ENCODE measurements around the gene ELP4.

Gene ELP4

GRCh38 chr11:31824879-31825837 lies 315.6 kb downstream of the ELP4 start:
- no peak for DNase-seq (ENCODE audit: low spot score)

- no peak for DNase-seq (ENCODE audit: low spot score)
Observed at GRCh38 chr11:31825838-31826484, 316.4 kb downstream of the ELP4 start.

GRCh38 chr11:31826536-31827438 lies 317.2 kb downstream of the ELP4 start:
- DNase-seq (ENCODE audit: low spot score): no peak

GRCh38 chr11:31827455-31828206 lies 318.1 kb downstream of the ELP4 start:
- DNase-seq (ENCODE audit: low spot score): no peak

GRCh38 chr11:31828217-31828616 lies 318.6 kb downstream of the ELP4 start:
- DNase-seq (ENCODE audit: low spot score): no peak

- no peak for DNase-seq (ENCODE audit: low spot score)
Observed at GRCh38 chr11:31830406-31830805, 320.8 kb downstream of the ELP4 start.

- no peak for DNase-seq (ENCODE audit: low spot score)
Observed at GRCh38 chr11:31834237-31834636, 324.7 kb downstream of the ELP4 start.
